Parietal lobe (tissue), 1 donor: Measurements from ENCODE around the gene NEIL3. TPM values are rescaled to one million over a fixed set of nuclear protein-coding genes. Genes with fewer than 3 reads are reported as not detected.

Experiments
- total RNA-seq: library from RNA; depleted of rRNA; stranded (reverse); fragments of >200 nt; gene quantifications from one replicate; pipeline ENCODE4 v1.2.3, GENCODE V29; 2014

NEIL3 gene
- 6.9 TPM for total RNA-seq

DNA sequence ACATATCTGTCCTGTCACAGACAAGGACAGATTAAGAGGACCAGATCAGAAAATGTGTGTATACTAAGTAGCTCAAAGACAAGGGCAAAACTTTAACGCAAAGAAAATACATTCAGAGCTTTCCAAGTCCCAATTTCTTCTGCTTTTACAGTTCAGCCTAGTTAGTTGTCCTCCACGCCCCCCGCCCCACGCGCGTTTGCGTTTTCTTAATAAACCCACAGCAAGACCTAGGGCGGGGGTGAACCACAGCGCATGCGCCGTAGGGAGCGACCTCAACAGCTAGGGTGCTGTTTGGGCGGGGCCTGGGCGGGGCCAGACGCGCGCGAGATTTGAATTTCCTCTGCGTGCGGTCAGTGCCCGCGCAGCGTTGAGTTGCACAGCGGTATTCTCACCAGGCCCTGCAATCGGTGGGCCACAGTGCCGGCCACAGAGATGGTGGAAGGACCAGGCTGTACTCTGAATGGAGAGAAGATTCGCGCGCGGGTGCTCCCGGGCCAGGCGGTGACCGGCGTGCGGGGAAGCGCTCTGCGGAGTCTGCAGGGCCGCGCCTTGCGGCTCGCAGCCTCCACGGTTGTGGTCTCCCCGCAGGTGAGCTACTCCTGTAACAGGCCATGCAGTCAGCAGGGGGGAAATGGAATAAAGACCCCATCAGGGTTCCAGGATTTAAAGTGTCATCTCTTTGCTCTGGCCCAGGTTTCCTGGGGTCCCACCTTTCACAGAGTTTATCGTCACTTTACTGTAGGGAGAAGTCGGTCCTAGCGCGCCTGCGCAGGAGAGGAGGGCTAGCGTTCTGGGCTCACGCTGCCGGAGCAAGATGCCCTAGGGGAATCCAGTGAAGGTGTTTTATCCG is at the start of gene NEIL3:
Gene NEIL3, plus strand, starts transcription at position 353 of the 850 bp plus-strand sequence. Its CDS starts 80 bp downstream, at position 433.

Other genes with a start within 250 kb of the NEIL3 start
- gene AGA, start 132.6 kb downstream of the NEIL3 start, total RNA-seq, result 13.1 TPM